Measurements from ENCODE around the gene CPVL. TPM values are rescaled to one million over a fixed set of nuclear protein-coding genes. Genes with fewer than 3 reads are reported as not detected.

Gene CPVL
- total and polyA plus RNA-seq, 2 experiments from 2014 or later = 31.9 to 37.8 TPM

- no peaks in the 10 kb centered on the region for H3K27me3 ChIP-seq (ENCODE audit: insufficient read depth)
- no peaks in the 10 kb centered on the region for H3F3A ChIP-seq (replicated peaks; ENCODE audit: low read depth)
- 0 out of 2 replicates have a peak overlapping the region, but pooled peaks have one; percentile 5 for H3K4me2 ChIP-seq
- Mint-ChIP-seq H3K4me1 (peaks cover 37% of the 10 kb centered on the region), H3K27me3 (ENCODE audit: insufficient read depth, low read depth, poor library complexity) (no peaks in the 10 kb centered on the region), H3K36me3 (ENCODE audit: low read depth) (peaks cover 3% of the 10 kb centered on the region; the same call in 2 of the 3 replicates), H3K27ac (no peak overlapping the region), H3K9me3 (no peaks in the 10 kb centered on the region), H3K4me3 (no peak overlapping the region)
- ATAC-seq (no peak), DNase-seq (ENCODE audit: low spot score) (peak; percentile 55)
- no peak overlapping the region for H3K4me3 ChIP-seq
- no peak overlapping the region for H2AFZ ChIP-seq
- no peaks in the 10 kb centered on the region for H3K9me2 ChIP-seq (ENCODE audit: insufficient read depth)
- H3K79me2 ChIP-seq (replicated peaks; ENCODE audit: insufficient read depth) = 0 out of 2 replicates have a peak, but pooled peaks cover 4% of the 10 kb centered on the region
- H3K4me1 ChIP-seq (ENCODE audit: insufficient read depth) = peaks cover 34% of the 10 kb centered on the region
- H3K36me3 ChIP-seq (ENCODE audit: insufficient read depth) = no peaks in the 10 kb centered on the region
- no peak for TF ChIP-seq EZH2phosphoT487 (IDR thresholded peaks at IDR 0.05; ENCODE audit: unreplicated experiment)
- no peak for TF ChIP-seq EZH2 (IDR thresholded peaks at IDR 0.05; ENCODE audit: low read depth, unreplicated experiment)
- no peak for TF ChIP-seq CTCF (conservative IDR thresholded peaks at IDR 0.05; ENCODE audit: low read depth in 2 of 2)
- no peak for TF ChIP-seq CREB1 (CRISPR knock-in tag; IDR thresholded peaks at IDR 0.05; ENCODE audit: low read depth)
- no peak for TF ChIP-seq JUNB (IDR thresholded peaks at IDR 0.05; ENCODE audit: unreplicated experiment)
- TF ChIP-seq ZNF331 (CRISPR knock-in tag; IDR thresholded peaks at IDR 0.05; ENCODE audit: low read depth) = no peak
- TF ChIP-seq, protein P1, sequence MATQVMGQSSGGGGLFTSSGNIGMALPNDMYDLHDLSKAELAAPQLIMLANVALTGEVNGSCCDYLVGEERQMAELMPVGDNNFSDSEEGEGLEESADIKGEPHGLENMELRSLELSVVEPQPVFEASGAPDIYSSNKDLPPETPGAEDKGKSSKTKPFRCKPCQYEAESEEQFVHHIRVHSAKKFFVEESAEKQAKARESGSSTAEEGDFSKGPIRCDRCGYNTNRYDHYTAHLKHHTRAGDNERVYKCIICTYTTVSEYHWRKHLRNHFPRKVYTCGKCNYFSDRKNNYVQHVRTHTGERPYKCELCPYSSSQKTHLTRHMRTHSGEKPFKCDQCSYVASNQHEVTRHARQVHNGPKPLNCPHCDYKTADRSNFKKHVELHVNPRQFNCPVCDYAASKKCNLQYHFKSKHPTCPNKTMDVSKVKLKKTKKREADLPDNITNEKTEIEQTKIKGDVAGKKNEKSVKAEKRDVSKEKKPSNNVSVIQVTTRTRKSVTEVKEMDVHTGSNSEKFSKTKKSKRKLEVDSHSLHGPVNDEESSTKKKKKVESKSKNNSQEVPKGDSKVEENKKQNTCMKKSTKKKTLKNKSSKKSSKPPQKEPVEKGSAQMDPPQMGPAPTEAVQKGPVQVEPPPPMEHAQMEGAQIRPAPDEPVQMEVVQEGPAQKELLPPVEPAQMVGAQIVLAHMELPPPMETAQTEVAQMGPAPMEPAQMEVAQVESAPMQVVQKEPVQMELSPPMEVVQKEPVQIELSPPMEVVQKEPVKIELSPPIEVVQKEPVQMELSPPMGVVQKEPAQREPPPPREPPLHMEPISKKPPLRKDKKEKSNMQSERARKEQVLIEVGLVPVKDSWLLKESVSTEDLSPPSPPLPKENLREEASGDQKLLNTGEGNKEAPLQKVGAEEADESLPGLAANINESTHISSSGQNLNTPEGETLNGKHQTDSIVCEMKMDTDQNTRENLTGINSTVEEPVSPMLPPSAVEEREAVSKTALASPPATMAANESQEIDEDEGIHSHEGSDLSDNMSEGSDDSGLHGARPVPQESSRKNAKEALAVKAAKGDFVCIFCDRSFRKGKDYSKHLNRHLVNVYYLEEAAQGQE (IDR thresholded peaks at IDR 0.05; ENCODE audit: unreplicated experiment) = no peak
- H4K20me1 ChIP-seq (replicated peaks; ENCODE audit: insufficient read depth) = no peaks in the 10 kb centered on the region
- H3K27ac ChIP-seq (ENCODE audit: low read depth) = no peak overlapping the region
Observed at GRCh38 chr7:29123626-29124190, 22.6 kb downstream of the CPVL start.

GRCh38 chr7:29122759-29123158 is 23.6 kb downstream of the CPVL start:
- no peak overlapping the region for H3K4me3 Mint-ChIP-seq
- Histone ChIP-seq H4K20me1 (replicated peaks; ENCODE audit: insufficient read depth) (no peaks in the 10 kb centered on the region), H3K4me2 (peak overlapping the region; percentile 41), H3K4me1 (ENCODE audit: insufficient read depth) (peaks cover 33% of the 10 kb centered on the region), H2AFZ (no peak overlapping the region), H3K4me3 (no peak overlapping the region), H3K27ac (ENCODE audit: low read depth) (no peak overlapping the region), H3F3A (replicated peaks; ENCODE audit: low read depth) (no peaks in the 10 kb centered on the region), H3K27me3 (ENCODE audit: insufficient read depth) (no peaks in the 10 kb centered on the region), H3K36me3 (ENCODE audit: insufficient read depth) (no peaks in the 10 kb centered on the region), H3K79me2 (replicated peaks; ENCODE audit: insufficient read depth) (0 out of 2 replicates have a peak, but pooled peaks cover 4% of the 10 kb centered on the region), H3K9me2 (ENCODE audit: insufficient read depth) (no peaks in the 10 kb centered on the region)
- no peaks in the 10 kb centered on the region for H3K27me3 Mint-ChIP-seq (ENCODE audit: insufficient read depth, low read depth, poor library complexity)
- DNase-seq (ENCODE audit: low spot score) (no peak), ATAC-seq (no peak)
- peaks cover 4% of the 10 kb centered on the region; the same call in 2 of the 3 replicates for H3K36me3 Mint-ChIP-seq (ENCODE audit: low read depth)
- H3K9me3 Mint-ChIP-seq = no peaks in the 10 kb centered on the region
- H3K4me1 Mint-ChIP-seq = peaks cover 32% of the 10 kb centered on the region
- H3K27ac Mint-ChIP-seq = peak overlapping the region; percentile 78
- no peak for TF ChIP-seq EZH2phosphoT487 (IDR thresholded peaks at IDR 0.05; ENCODE audit: unreplicated experiment)
- no peak for TF ChIP-seq NANOG (IDR thresholded peaks at IDR 0.05; ENCODE audit: borderline replicate concordance)
- TF ChIP-seq ETS1 (IDR thresholded peaks at IDR 0.05) = no peak
- no peak for TF ChIP-seq ZNF331 (CRISPR knock-in tag; IDR thresholded peaks at IDR 0.05; ENCODE audit: low read depth)
- no peak for TF ChIP-seq ZNF114 (CRISPR knock-in tag; IDR thresholded peaks at IDR 0.05)
